H1 (cell line): ENCODE data around the gene IPO13. TPM values are rescaled to one million over a fixed set of nuclear protein-coding genes. Genes with fewer than 3 reads are reported as not detected.

ENCODE experiments used
- CTCF ChIA-PET: fragments of 300-600 bp; sonication (Branson Sonifier 250); formaldehyde crosslinking; loops from one replicate; lab custom pipeline; 2021; ENCODE audit not compliant: partially characterized antibody; lab: Charles Lee
- POLR2A ChIA-PET: fragments of 300-600 bp; sonication (Branson Sonifier 250); formaldehyde crosslinking; loops from one replicate; lab custom pipeline; 2021; ENCODE audit warnings: inconsistent platforms; ENCODE audit not compliant: partially characterized antibody; lab: Charles Lee
- DNase-seq, 2 experiments: peaks; one replicate each; pipeline versions ENCODE4 v3.0.0 to v3.0.0-alpha.2; 2010 to 2022; ENCODE audit warnings: low spot score in 2 of 2, low read depth in 1 of 2, mixed read lengths in 1 of 2
- FAIRE-seq: peaks from 2 replicates; lab custom pipeline; 2011; peaks lifted over from hg19 to GRCh38; lab: Jason Lieb, UNC
- H2AFZ ChIP-seq: 2 replicates; pipeline ENCODE4 v1.8.1; 2012; ENCODE audit warnings: low read length, inconsistent platforms
- H2AK5ac ChIP-seq: 2 replicates; pipeline ENCODE4 v1.6.1; 2013; ENCODE audit warnings: low read depth, low read length
- H2BK120ac ChIP-seq: replicated peaks from 2 replicates; pipeline ENCODE3; 2013; ENCODE audit warnings: low read depth, low read length, inconsistent platforms
- H2BK12ac ChIP-seq: 2 replicates; pipeline ENCODE4 v1.6.1; 2013; ENCODE audit warnings: low read depth, low read length
- H2BK15ac ChIP-seq: 2 replicates; pipeline ENCODE4 v1.6.1; 2013; ENCODE audit warnings: low read length
- H2BK20ac ChIP-seq: 2 replicates; pipeline ENCODE4 v1.6.1; 2013; ENCODE audit warnings: low read length
- H2BK5ac ChIP-seq: 2 replicates; pipeline ENCODE4 v1.6.1; 2013; ENCODE audit warnings: low read depth, low read length
- H3K14ac ChIP-seq: 2 replicates; pipeline ENCODE4 v1.6.1; 2013; ENCODE audit warnings: inconsistent platforms; ENCODE audit not compliant: insufficient read length
- H3K18ac ChIP-seq: 2 replicates; pipeline ENCODE4 v1.6.1; 2013; ENCODE audit warnings: low read length; ENCODE audit errors: extremely low read depth
- H3K23ac ChIP-seq: 2 replicates; pipeline ENCODE4 v1.6.1; 2013; ENCODE audit warnings: inconsistent platforms; ENCODE audit not compliant: insufficient read length
- H3K23me2 ChIP-seq: 2 replicates; pipeline ENCODE4 v1.6.1; 2013; ENCODE audit warnings: low read depth, low read length
- H3K27ac ChIP-seq: 2 replicates; pipeline ENCODE4 v1.6.1; 2011; ENCODE audit warnings: low read depth, low read length, inconsistent platforms
- H3K27me3 ChIP-seq, 4 experiments: replicated peaks in 1 of 4; 1 replicate in 1 of 4; 2 replicates in 3 of 4; pipeline versions ENCODE4 v1.6.1 to v1.8.1; 2011 to 2013; ENCODE audit warnings: low read length in 3 of 4, mild to moderate bottlenecking in 3 of 4, inconsistent platforms in 2 of 4, mixed read lengths in 2 of 4, moderate library complexity in 1 of 4; ENCODE audit not compliant: control insufficient read depth in 3 of 4, insufficient read depth in 3 of 4; ENCODE audit errors: extremely low read depth in 1 of 4
- H3K36me3 ChIP-seq, 4 experiments: 2 replicates each; pipeline versions ENCODE4 v1.6.1 to v1.8.1; 2011 to 2013; ENCODE audit warnings: mild to moderate bottlenecking in 4 of 4, low read length in 3 of 4, moderate library complexity in 2 of 4, control low read depth in 1 of 4, inconsistent platforms in 1 of 4; ENCODE audit not compliant: insufficient read depth in 4 of 4, control insufficient read depth in 2 of 4
- H3K4ac ChIP-seq: replicated peaks from 2 replicates; pipeline ENCODE3; 2013; ENCODE audit warnings: low read length, low read depth, mixed read lengths, inconsistent platforms; ENCODE audit not compliant: insufficient read length
- H3K4me1 ChIP-seq, 4 experiments: replicated peaks in 1 of 4; 1 replicate in 1 of 4; 2 replicates in 3 of 4; pipeline versions ENCODE4 v1.6.1 to v1.8.1; 2011 to 2013; ENCODE audit warnings: low read length in 3 of 4, inconsistent platforms in 2 of 4, mixed read lengths in 1 of 4; ENCODE audit not compliant: insufficient read depth in 4 of 4, control insufficient read depth in 3 of 4
- H3K4me2 ChIP-seq, 2 experiments: 2 replicates each; pipeline versions ENCODE4 v1.6.1 to v1.8.1; 2011 to 2013; ENCODE audit warnings: low read depth in 2 of 2, low read length in 2 of 2, control low read depth in 1 of 2, inconsistent platforms in 1 of 2, mild to moderate bottlenecking in 1 of 2; ENCODE audit not compliant: insufficient read depth in 1 of 2
- H3K4me3 ChIP-seq, 4 experiments: fragments of 200-600, 300-600 bp in 1 of 4; sonication (generic), shearing (Covaris generic), sonication (Bioruptor Twin) in 1 of 4; 2 replicates each; pipeline versions ENCODE4 v1.5.1 to v1.8.1; 2011 to 2016; ENCODE audit warnings: low read length in 4 of 4, low read depth in 3 of 4, control low read depth in 2 of 4, inconsistent platforms in 2 of 4, mild to moderate bottlenecking in 2 of 4, mixed read lengths in 1 of 4, moderate library complexity in 1 of 4; ENCODE audit not compliant: insufficient read depth in 2 of 4; ENCODE audit errors: extremely low read depth in 1 of 4
- H3K56ac ChIP-seq: replicated peaks from 2 replicates; pipeline ENCODE3; 2013; ENCODE audit warnings: low read depth, mild to moderate bottlenecking, mixed read lengths, low read length, inconsistent platforms; ENCODE audit not compliant: insufficient read length
- H3K79me1 ChIP-seq: 2 replicates; pipeline ENCODE4 v1.6.1; 2013; ENCODE audit warnings: low read depth, low read length, control low read depth
- H3K79me2 ChIP-seq, 2 experiments: 2 replicates each; pipeline versions ENCODE4 v1.6.1 to v1.8.1; 2012 to 2013; ENCODE audit warnings: low read length in 2 of 2, mild to moderate bottlenecking in 2 of 2, inconsistent platforms in 1 of 2; ENCODE audit not compliant: insufficient read depth in 2 of 2, control insufficient read depth in 1 of 2
- H3K9ac ChIP-seq, 4 experiments: replicated peaks in 1 of 4; 1 replicate in 1 of 4; 2 replicates in 3 of 4; pipeline versions ENCODE4 v1.6.1 to v1.8.1; 2011 to 2013; ENCODE audit warnings: low read depth in 3 of 4, low read length in 3 of 4, control low read depth in 2 of 4, mild to moderate bottlenecking in 2 of 4, moderate library complexity in 2 of 4, inconsistent platforms in 1 of 4; ENCODE audit errors: extremely low read depth in 1 of 4
- H3K9me3 ChIP-seq, 2 experiments: 2 replicates each; pipeline versions ENCODE4 v1.6.1 to v1.8.1; 2012 to 2013; ENCODE audit warnings: mild to moderate bottlenecking in 2 of 2, moderate library complexity in 2 of 2, control low read depth in 1 of 2, inconsistent platforms in 1 of 2, low read depth in 1 of 2, low read length in 1 of 2, mixed read lengths in 1 of 2; ENCODE audit not compliant: insufficient read depth in 2 of 2
- H4K20me1 ChIP-seq, 2 experiments: replicated peaks in 1 of 2; 2 replicates each; pipeline versions ENCODE3 to v1.8.1; 2011 to 2013; ENCODE audit warnings: inconsistent platforms in 2 of 2, low read length in 2 of 2, mild to moderate bottlenecking in 1 of 2; ENCODE audit not compliant: insufficient read depth in 2 of 2, control insufficient read depth in 1 of 2
- H4K5ac ChIP-seq: 2 replicates; pipeline ENCODE4 v1.6.1; 2013; ENCODE audit warnings: low read length, low read depth, mixed read lengths, inconsistent platforms; ENCODE audit not compliant: insufficient read length
- H4K8ac ChIP-seq: 2 replicates; pipeline ENCODE4 v1.8.0; 2013; ENCODE audit warnings: mild to moderate bottlenecking, moderate library complexity, low read length, inconsistent platforms; ENCODE audit not compliant: insufficient read depth; ENCODE audit errors: extremely low read depth
- H4K91ac ChIP-seq: replicated peaks from 2 replicates; pipeline ENCODE3; 2013; ENCODE audit warnings: low read length, mixed read lengths, inconsistent platforms; ENCODE audit not compliant: insufficient read length
- CEBPB ChIP-seq: IDR thresholded peaks from 2 replicates; pipeline ENCODE4 v1.6.1; 2012; ENCODE audit warnings: low read depth, low read length
- CREB1 ChIP-seq: IDR thresholded peaks from 2 replicates; pipeline ENCODE4 v1.6.1; 2012; ENCODE audit warnings: inconsistent platforms
- GABPA ChIP-seq: IDR thresholded peaks from 2 replicates; pipeline ENCODE4 v1.6.1; 2011; ENCODE audit warnings: mild to moderate bottlenecking, low read length, moderate library complexity, borderline replicate concordance; ENCODE audit not compliant: insufficient read depth
- JUND ChIP-seq: IDR thresholded peaks from 2 replicates; pipeline ENCODE4 v1.6.1; 2011; ENCODE audit warnings: mild to moderate bottlenecking, improper control_type of control experiment, low read length
- KDM1A ChIP-seq: fragments of 200-600, 300-600 bp; sonication (generic); IDR thresholded peaks from 2 replicates; pipeline ENCODE4 v1.7.1; 2016; ENCODE audit warnings: mild to moderate bottlenecking, low read length, borderline replicate concordance
- RAD21 ChIP-seq, 2 experiments: IDR thresholded peaks in 1 of 2; conservative IDR thresholded peaks in 1 of 2; 2 replicates each; pipeline ENCODE4 v1.6.1; 2011; ENCODE audit warnings: low read depth in 2 of 2, low read length in 2 of 2, improper control_type of control experiment in 1 of 2, inconsistent platforms in 1 of 2, mild to moderate bottlenecking in 1 of 2, moderate library complexity in 1 of 2
- SIRT6 ChIP-seq: IDR thresholded peaks from one replicate; pipeline ENCODE4 v1.7.1; 2012; ENCODE audit warnings: low read length, inconsistent platforms
- SIX5 ChIP-seq: IDR thresholded peaks from 2 replicates; pipeline ENCODE4 v1.6.1; 2011; ENCODE audit warnings: mild to moderate bottlenecking, low read depth, low read length
- SRF ChIP-seq: IDR thresholded peaks from 2 replicates; pipeline ENCODE4 v1.6.1; 2011; ENCODE audit warnings: mild to moderate bottlenecking, low read depth, low read length, moderate library complexity
- SUZ12 ChIP-seq: fragments of 200-600 bp; sonication (generic); IDR thresholded peaks from 2 replicates; pipeline ENCODE4 v1.6.1; 2012; ENCODE audit warnings: mild to moderate bottlenecking, inconsistent platforms, low read length, moderate library complexity, mixed read lengths
- WGBS, 2 experiments: shearing (Covaris generic) in 1 of 2; methylation state at CpG; one replicate each; pipeline versions ENCODE4 v1.1.6 to v1.1.7; 2013 to 2015; ENCODE audit warnings: low lambda C conversion rate in 2 of 2, mixed read lengths in 2 of 2, inconsistent platforms in 1 of 2, low coverage in 1 of 2, missing lambda C conversion rate in 1 of 2; ENCODE audit not compliant: insufficient replicate concordance in 2 of 2, insufficient coverage in 1 of 2, insufficient read length in 1 of 2; ENCODE audit errors: extremely low coverage in 1 of 2, missing lambda C conversion rate in 1 of 2; 5-methylcytosine and 5-hydroxymethylcytosine counted together
- polyA plus RNA-seq, 7 experiments: library from polyadenylated mRNA; depleted of rRNA in 3 of 7; stranded (reverse) in 5 of 7; unstranded in 2 of 7; fragments of >200 nt in 5 of 7; fragments of 200-250 nt in 2 of 7; gene quantifications; 1 replicate in 5 of 7; 2 replicates in 1 of 7; 4 replicates in 1 of 7; pipeline versions ENCODE4 v1.2.1 to v1.2.3, GENCODE V29; 2011 to 2013; ENCODE audit warnings: missing spikeins in 2 of 7, mixed read lengths in 2 of 7
- total RNA-seq: library from RNA; stranded (reverse); fragmentation: NEBNext Ultra II Directional; extraction: Animal tissue kit (Norgen Biotek cat#: 25700); gene quantifications from 2 replicates; pipeline ENCODE4 v1.2.1, GENCODE V29; 2021

The IPO13 gene
- total and polyA plus RNA-seq, 2 of the 8 experiments (the other 6 are each of a cell fraction or from before 2014, with no cell fraction given): 23.0 to 27.0 TPM

DNA sequence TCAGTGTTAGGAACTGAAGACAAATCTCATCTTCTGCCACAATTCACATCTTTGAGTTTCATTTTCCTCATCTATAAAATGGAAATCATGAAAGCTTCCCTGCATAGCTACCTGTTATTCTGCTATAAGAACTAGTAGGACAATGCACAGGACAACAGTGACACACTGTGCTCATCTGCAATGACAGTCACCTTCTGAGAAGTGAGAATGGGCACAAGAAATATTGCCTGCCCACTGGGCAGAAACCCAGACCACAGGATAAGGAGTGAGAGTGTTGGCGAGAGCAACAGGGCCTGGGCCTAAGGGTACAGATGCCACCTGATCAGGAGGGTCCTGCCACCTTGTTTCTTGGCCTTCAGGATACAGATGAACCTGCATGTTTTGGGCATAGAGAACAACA, 36.4 kb upstream of the IPO13 start:
- no peaks in the 10 kb centered on the region for H3K79me2 ChIP-seq
- no peak overlapping the region for H2BK5ac ChIP-seq
- no peak overlapping the region for H3K18ac ChIP-seq
- H2BK120ac ChIP-seq: no peak overlapping the region
- H3K4ac ChIP-seq: no peak overlapping the region
- H2BK15ac ChIP-seq: no peak overlapping the region; the same call in 1 of the 2 replicates
- no peak for TF ChIP-seq CEBPB
- TF ChIP-seq JUND: no peak
- TF ChIP-seq SIRT6: no peak
- no peak for TF ChIP-seq RAD21 (IDR thresholded peaks at IDR 0.05 in 1 of 2, conservative IDR thresholded peaks at IDR 0.05 in 1 of 2; ENCODE audit: low read depth in 2 of 2, low read length in 2 of 2)
- no peak for TF ChIP-seq SRF
- no peak for TF ChIP-seq CREB1
- TF ChIP-seq GABPA: no peak
- no peak for TF ChIP-seq SUZ12
- no peak for TF ChIP-seq KDM1A
- no peak for TF ChIP-seq SIX5
- ChIA-PET POLR2A (interaction anchor here (0.9 to 1.5 kb wide), 3 partner anchors 11 to 77 kb away, joined by 3 to 4 read pairs (median 3); no protein-coding TSS in a partner anchor), CTCF (interaction anchor here (1.0 to 11.2 kb wide), 4 partner anchors 9 to 25 kb away, joined by 3 to 126 read pairs (median 4); partner anchors contain the start of gene ARTN)
- no peaks in the 10 kb centered on the region for H3K36me3 ChIP-seq
- H3K9me3 ChIP-seq: no peaks in the 10 kb centered on the region
- no peak overlapping the region for H3K4me3 ChIP-seq
- H3K23ac ChIP-seq: no peak overlapping the region
- no peak overlapping the region for H4K91ac ChIP-seq
- H2AFZ ChIP-seq: no peak overlapping the region
- H3K27me3 ChIP-seq: no peaks in the 10 kb centered on the region
- no peaks in the 10 kb centered on the region for H3K79me1 ChIP-seq
- DNase-seq: no peak
- no peak overlapping the region for H3K27ac ChIP-seq
- no peak overlapping the region for H4K5ac ChIP-seq
- no peak overlapping the region for H3K9ac ChIP-seq
- no peak overlapping the region for H2BK20ac ChIP-seq
- no peak overlapping the region for H3K4me2 ChIP-seq
- H3K23me2 ChIP-seq: no peaks in the 10 kb centered on the region; the same call in 1 of the 2 replicates
- H3K4me1 ChIP-seq: peaks cover 3 to 21% (median 7%) of the 10 kb centered on the region in 4 experiments
- no peak overlapping the region for H3K56ac ChIP-seq
- no peak overlapping the region for H4K8ac ChIP-seq
- H2BK12ac ChIP-seq: no peak overlapping the region
- FAIRE-seq: no peak
- no peak overlapping the region for H2AK5ac ChIP-seq
- no peaks in the 10 kb centered on the region for H4K20me1 ChIP-seq
- WGBS, 2 experiments: 88% methylated on average over 1 of the region's 1 CpG; no CpG with 5 or more reads in 1 of the 2 experiments
- no peak overlapping the region for H3K14ac ChIP-seq
